Effector memory CD8-positive, alpha-beta T cell (primary cell): ENCODE data around the gene ESYT2.
A peak's percentile ranks its signal among the peaks of the same experiment; 100 is the strongest.

Experiments
- ATAC-seq: fragments of 150-1000 bp; cut with Tn5 transposase; replicated peaks from 2 replicates; pipeline ENCODE4 v1.10.0; 2021; ENCODE audit warnings: mild to moderate bottlenecking, moderate library complexity
- DNase-seq, 3 experiments: peaks; one replicate each; pipeline ENCODE4 v3.0.0; 2021
- H3K27ac Mint-ChIP-seq, 2 donors: one replicate each; pipeline ENCODE4 v1.8.0; 2022; ENCODE audit warnings: mild to moderate bottlenecking in 2 of 2, mixed read lengths in 2 of 2, moderate library complexity in 2 of 2
- H3K27me3 Mint-ChIP-seq, 2 donors: one replicate each; pipeline ENCODE4 v1.8.0; 2022; ENCODE audit warnings: mixed read lengths in 2 of 2
- H3K36me3 Mint-ChIP-seq: one replicate; pipeline ENCODE4 v1.8.0; 2022; ENCODE audit warnings: mild to moderate bottlenecking, moderate library complexity, mixed read lengths; ENCODE audit not compliant: insufficient read depth
- H3K4me1 Mint-ChIP-seq, 2 donors: one replicate each; pipeline ENCODE4 v1.8.0; 2022; ENCODE audit warnings: low read depth in 2 of 2, mixed read lengths in 2 of 2
- H3K4me3 Mint-ChIP-seq, 2 donors: one replicate each; pipeline ENCODE4 v1.8.0; 2022; ENCODE audit warnings: mild to moderate bottlenecking in 2 of 2, mixed read lengths in 2 of 2, moderate library complexity in 2 of 2
- H3K9me3 Mint-ChIP-seq, 2 donors: one replicate each; pipeline ENCODE4 v1.8.0; 2022; ENCODE audit warnings: mixed read lengths in 2 of 2

Gene ESYT2

DNA sequence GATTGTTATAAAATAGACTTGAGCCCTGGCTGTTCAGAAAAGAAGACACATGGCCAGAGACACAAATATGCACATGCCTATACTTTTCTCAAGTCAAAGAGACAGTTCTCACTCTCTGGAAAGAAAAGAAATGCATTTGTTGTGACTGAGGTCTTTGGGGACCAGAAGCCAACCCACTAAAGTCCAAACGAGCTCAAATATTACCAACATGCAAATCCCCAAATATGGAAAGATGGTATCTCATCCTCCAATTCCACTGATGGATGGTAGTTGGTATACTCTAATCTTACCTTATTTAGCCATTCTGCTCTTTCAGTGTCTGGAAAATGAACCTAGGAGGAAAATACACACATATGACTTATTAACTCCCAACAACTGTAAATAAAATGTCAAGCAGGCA lies 30.6 kb downstream of the ESYT2 start:
- no peak for ATAC-seq
- H3K9me3 Mint-ChIP-seq = no peaks in the 10 kb centered on the region
- H3K27me3 Mint-ChIP-seq = no peaks in the 10 kb centered on the region
- no peak for DNase-seq
- peaks cover 14 to 18% of the 10 kb centered on the region in 2 donors for H3K4me1 Mint-ChIP-seq
- peaks cover 75% of the 10 kb centered on the region for H3K36me3 Mint-ChIP-seq
- no peak overlapping the region for H3K4me3 Mint-ChIP-seq
- H3K27ac Mint-ChIP-seq = peak overlapping the region in 1 of 2 donors; percentile 73

DNA sequence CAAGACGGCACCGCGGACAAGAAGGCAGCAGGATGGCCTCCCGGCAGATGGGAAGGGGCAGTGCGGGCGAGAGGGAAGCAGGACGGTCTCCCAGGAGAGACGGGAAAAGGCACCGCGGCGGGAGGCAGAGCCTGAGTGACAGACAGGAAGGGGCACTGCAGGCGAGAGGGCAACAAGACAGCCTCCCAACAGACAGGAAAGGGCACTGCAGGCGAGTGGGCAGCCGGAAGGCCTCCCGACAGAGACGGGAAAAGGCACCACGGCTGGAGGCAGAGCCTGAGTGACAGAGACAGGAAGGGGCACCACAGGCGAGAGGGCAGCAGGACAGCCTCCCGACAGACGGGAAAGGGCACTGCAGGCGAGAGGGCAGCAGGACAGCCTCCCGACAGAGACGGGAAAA lies 32.6 kb downstream of the ESYT2 start:
- Mint-ChIP-seq H3K27ac (peak overlapping the region in 1 of 2 donors; percentile 5), H3K4me1 (peaks cover 9 to 18% of the 10 kb centered on the region in 2 donors), H3K36me3 (peaks cover 80% of the 10 kb centered on the region), H3K27me3 (no peaks in the 10 kb centered on the region), H3K9me3 (no peaks in the 10 kb centered on the region), H3K4me3 (no peak overlapping the region)
- no peak for ATAC-seq
- no peak for DNase-seq

DNA sequence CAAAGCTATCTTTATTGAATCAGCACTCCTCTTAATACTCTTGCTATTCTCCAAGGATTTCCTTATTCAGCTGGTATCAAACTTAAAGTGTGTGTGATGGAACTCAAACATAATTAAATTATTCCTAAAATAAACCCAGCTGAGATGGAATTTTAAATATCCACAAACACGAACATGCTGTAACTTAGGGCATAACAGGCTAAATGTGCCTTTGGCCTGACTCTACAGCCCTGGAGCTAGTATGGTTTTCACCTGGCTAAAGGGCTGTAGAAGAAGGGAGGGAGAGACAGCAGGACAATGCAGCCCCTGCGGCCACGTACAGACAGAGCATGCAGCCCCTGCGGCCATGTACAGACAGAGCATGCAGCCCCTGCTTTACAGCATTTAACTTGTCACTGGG lies 34.0 kb downstream of the ESYT2 start:
- no peak for ATAC-seq
- peaks cover 89% of the 10 kb centered on the region for H3K36me3 Mint-ChIP-seq

DNA sequence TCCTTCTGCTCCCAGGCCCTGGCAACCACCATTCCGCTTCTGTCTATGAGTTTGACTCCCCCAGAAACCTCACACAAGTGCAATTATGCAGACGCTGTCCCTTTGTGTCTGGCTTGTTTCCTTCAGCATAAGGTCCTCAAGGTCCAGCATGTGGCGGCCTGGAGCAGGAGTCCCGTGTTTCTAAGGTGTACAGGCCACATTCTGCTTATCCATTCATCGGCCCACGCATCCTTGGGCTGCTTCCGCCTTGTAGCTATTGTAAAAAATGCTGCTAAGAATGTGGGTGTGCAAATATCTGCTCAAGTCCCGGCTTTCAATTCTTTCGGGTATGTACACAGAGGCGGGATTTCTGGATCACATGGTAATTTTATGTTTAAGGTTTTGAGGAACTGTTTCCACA lies 38.2 kb downstream of the ESYT2 start:
- no peaks in the 10 kb centered on the region for H3K9me3 Mint-ChIP-seq
- H3K4me1 Mint-ChIP-seq = no peaks in the 10 kb centered on the region
- DNase-seq (no peak), ATAC-seq (no peak)
- H3K27me3 Mint-ChIP-seq = no peaks in the 10 kb centered on the region
- H3K27ac Mint-ChIP-seq = no peak overlapping the region
- no peak overlapping the region for H3K4me3 Mint-ChIP-seq
- peaks cover 92% of the 10 kb centered on the region for H3K36me3 Mint-ChIP-seq

More for the DNA sequence above, 34.0 kb downstream of the ESYT2 start:
- Mint-ChIP-seq H3K27ac (no peak overlapping the region), H3K4me1 (peaks cover 9 to 14% of the 10 kb centered on the region in 2 donors), H3K27me3 (no peaks in the 10 kb centered on the region), H3K9me3 (no peaks in the 10 kb centered on the region), H3K4me3 (no peak overlapping the region)
- DNase-seq = no peak

- no peaks in the 10 kb centered on the region for H3K4me1 Mint-ChIP-seq
- peak overlapping the region in 1 of 2 donors; percentile 46 for H3K27ac Mint-ChIP-seq
- DNase-seq (no peak), ATAC-seq (peak; percentile 16)
- H3K36me3 Mint-ChIP-seq = peaks cover 79% of the 10 kb centered on the region
- H3K4me3 Mint-ChIP-seq = no peak overlapping the region
- no peaks in the 10 kb centered on the region for H3K27me3 Mint-ChIP-seq
- no peaks in the 10 kb centered on the region for H3K9me3 Mint-ChIP-seq
Measured at GRCh38 chr7:158789842-158790241, 39.5 kb downstream of the ESYT2 start.

DNA sequence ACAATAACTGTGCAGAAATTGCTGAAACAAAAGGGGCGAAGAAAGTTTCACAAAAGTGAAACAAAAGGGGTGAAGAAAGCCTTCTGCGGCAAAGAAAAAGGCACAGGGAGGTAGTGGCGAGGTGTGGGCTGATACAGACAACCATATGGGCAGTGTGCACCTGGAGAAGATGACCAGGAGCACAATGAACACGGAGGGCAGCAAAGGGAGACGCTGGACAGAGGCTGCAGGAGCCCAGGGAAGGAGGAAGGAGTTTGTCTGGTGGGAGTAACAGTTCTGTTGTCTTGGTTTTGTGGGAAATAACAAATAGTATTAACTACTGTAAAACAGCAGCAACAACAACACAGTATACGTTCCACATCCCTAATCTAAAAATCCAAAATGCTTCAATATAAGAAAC lies 42.4 kb downstream of the ESYT2 start:
- no peak for ATAC-seq
- no peak for DNase-seq
- peaks cover 53% of the 10 kb centered on the region for H3K36me3 Mint-ChIP-seq
- H3K4me3 Mint-ChIP-seq = no peak overlapping the region
- H3K27me3 Mint-ChIP-seq = no peaks in the 10 kb centered on the region
- no peak overlapping the region for H3K27ac Mint-ChIP-seq
- H3K9me3 Mint-ChIP-seq = no peaks in the 10 kb centered on the region
- H3K4me1 Mint-ChIP-seq = no peaks in the 10 kb centered on the region

DNA sequence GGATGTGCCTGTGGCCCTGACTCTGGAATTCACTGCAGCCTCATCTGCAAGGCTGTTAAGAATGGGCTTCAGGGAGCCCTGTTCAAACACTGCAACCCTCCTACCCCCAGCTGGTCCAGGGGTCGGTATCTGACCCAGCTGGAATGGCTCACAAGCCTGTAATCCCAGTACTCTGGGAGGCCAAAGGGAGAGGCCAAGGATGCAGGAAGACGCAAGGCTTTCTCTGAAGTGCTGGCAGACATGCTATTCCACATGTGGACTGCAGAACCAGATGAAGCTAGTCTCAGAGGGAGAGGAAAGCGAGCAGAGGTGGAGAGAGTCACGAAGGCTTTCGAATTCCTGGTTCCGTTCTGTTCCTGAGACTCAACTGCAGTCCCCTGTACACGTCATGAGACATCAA lies 45.0 kb downstream of the ESYT2 start:
- H3K27me3 Mint-ChIP-seq = no peaks in the 10 kb centered on the region
- DNase-seq (no peak), ATAC-seq (no peak)
- H3K27ac Mint-ChIP-seq = no peak overlapping the region
- no peaks in the 10 kb centered on the region for H3K9me3 Mint-ChIP-seq
- peaks cover 26% of the 10 kb centered on the region for H3K36me3 Mint-ChIP-seq
- no peak overlapping the region for H3K4me3 Mint-ChIP-seq
- peaks cover 0 to 1% of the 10 kb centered on the region in 2 donors for H3K4me1 Mint-ChIP-seq

DNA sequence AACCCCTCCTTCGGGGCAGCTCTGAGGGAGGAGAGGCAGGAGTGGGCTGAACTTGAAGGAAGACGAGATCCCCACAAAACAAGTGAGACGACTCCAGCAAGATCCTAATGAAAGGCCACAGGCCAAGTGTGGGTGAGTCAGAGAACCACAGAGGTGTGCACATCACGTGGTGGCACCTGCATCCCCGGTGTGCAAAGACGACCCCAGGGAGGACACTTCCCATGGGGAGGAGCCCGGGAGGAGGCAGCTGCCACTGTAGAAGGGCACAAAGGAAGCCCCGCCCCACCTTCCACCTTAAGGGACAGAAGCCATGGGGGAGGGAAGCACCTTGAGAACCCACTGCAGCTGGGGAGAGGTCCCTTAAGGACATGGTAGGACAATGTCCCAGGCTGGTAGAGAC lies 45.7 kb downstream of the ESYT2 start:
- ATAC-seq = peak; percentile 37
- no peaks in the 10 kb centered on the region for H3K27me3 Mint-ChIP-seq
- DNase-seq = no peak
- no peak overlapping the region for H3K27ac Mint-ChIP-seq
- H3K4me1 Mint-ChIP-seq = peaks cover 3 to 8% of the 10 kb centered on the region in 2 donors
- H3K4me3 Mint-ChIP-seq = no peak overlapping the region
- no peaks in the 10 kb centered on the region for H3K9me3 Mint-ChIP-seq
- H3K36me3 Mint-ChIP-seq = peaks cover 20% of the 10 kb centered on the region

DNA sequence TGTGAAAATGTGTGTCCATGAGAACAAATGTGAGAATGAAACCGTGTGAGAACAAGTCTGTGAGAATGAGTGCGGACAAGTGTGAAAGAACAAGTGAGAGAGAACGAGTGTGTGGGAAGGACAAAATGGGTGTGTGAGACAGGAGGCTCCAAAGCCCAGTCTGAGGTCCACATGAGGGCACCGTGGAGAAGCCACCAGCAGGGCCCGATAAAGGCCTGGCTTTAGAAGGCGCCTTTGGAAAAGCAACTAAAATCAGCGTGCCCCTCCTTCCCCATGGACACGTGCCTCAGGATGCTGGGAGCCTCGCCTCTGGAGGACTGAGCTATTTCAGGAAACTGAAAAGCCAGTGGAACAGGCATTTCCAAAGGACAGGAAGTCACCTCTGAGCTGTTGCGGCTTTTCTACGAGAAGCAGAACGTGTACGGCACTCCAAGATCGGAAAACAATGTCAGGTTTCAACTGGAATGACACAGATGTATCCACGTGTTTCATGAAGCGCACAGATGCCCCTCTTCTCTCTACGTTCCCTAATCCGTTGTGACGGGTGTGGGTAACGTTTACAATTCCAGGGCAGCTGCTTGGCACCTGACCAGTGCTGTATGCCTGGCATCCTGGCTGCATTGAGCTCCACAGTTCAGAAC lies 46.4 kb downstream of the ESYT2 start:
- Mint-ChIP-seq H3K27ac (no peak overlapping the region), H3K4me3 (no peak overlapping the region), H3K4me1 (peaks cover 5 to 10% of the 10 kb centered on the region in 2 donors), H3K9me3 (no peaks in the 10 kb centered on the region), H3K27me3 (no peaks in the 10 kb centered on the region), H3K36me3 (peaks cover 12% of the 10 kb centered on the region)
- peak; percentile 59 for ATAC-seq
- no peak for DNase-seq

DNA sequence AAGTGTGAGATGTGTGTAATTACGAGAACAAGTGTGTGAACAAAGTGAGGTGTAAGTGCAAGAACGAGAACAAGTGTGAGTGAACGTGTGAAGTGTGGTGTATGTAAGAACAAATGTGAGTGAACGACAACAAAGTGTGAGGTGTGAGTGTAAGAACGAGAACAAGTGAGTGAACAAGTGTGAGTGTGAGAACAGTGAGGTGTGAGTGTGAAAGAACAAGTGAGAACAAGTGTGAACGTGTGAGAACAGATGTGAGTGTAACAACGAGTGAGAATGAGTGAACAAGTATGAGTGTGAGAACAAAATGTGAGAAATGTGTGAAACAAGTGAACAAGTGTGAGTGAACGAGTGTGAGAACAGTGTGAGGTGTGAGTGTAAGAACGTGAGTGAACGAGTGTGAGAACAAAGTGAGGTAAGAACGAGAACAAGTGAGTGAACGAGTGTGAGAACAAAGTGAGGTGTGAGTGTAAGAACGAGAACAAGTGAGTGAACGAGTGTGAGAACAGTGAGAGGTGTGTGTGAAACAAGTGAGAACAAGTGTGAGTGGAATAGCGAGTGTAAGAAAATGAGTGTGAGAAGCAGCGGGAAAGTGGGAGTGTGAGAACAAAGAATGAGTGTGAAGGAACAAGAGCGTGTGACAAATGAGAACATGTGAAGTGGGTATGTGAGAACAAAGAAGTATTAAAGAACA lies 47.2 kb downstream of the ESYT2 start:
- no peaks in the 10 kb centered on the region for H3K27me3 Mint-ChIP-seq
- peaks cover 8 to 13% of the 10 kb centered on the region in 2 donors for H3K4me1 Mint-ChIP-seq
- no peak overlapping the region for H3K27ac Mint-ChIP-seq
- ATAC-seq = no peak
- no peak for DNase-seq
- H3K4me3 Mint-ChIP-seq = no peak overlapping the region
- peaks cover 5% of the 10 kb centered on the region for H3K36me3 Mint-ChIP-seq
- no peaks in the 10 kb centered on the region for H3K9me3 Mint-ChIP-seq

DNA sequence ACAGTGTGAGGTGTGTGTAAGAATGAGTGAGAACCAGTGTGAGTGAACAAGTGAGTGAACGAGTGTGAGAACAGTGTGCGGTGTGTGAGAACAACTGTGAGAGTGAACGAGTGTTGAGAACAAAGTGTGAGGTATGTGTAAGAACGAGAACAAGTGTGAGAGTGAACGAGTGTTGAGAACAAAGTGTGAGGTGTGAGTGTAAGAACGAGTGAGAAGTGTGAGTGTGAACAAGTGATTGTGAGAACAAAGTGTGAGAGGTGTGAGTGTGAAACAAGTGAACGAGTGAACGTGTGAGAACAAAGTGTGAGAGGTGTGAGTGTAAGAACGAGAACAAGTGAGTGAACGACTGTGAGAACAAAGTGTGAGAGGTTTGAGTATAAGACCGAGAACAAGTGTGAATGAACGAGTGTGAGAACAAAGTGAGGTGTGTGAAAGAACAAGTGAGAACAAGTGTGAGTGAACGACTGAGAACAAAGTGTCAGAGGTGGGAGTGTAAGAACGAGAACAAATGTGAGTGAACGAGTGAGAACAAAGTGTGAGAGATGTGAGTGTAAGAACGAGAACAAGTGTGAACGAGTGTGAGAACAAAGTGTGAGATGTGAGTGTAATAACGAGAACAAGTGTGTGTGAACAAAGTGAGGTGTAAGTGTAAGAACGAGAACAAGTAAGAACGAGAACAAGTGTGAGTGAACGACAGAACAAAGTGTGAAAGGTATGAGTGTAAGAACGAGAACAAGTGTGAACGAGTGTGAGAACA lies 47.9 kb downstream of the ESYT2 start:
- H3K27me3 Mint-ChIP-seq = no peaks in the 10 kb centered on the region
- ATAC-seq = no peak

GRCh38 chr7:158779061-158780000 lies 50.0 kb downstream of the ESYT2 start:
- H3K36me3 Mint-ChIP-seq = peaks cover 20% of the 10 kb centered on the region
- DNase-seq (no peak), ATAC-seq (no peak)
- H3K4me3 Mint-ChIP-seq = peak overlapping the region in 1 of 2 donors; percentile 13
- no peaks in the 10 kb centered on the region for H3K27me3 Mint-ChIP-seq
- no peaks in the 10 kb centered on the region for H3K9me3 Mint-ChIP-seq
- peaks cover 10 to 21% of the 10 kb centered on the region in 2 donors for H3K4me1 Mint-ChIP-seq
- no peak overlapping the region for H3K27ac Mint-ChIP-seq

More for the DNA sequence above, 47.9 kb downstream of the ESYT2 start:
- H3K4me3 Mint-ChIP-seq = no peak overlapping the region
- H3K27ac Mint-ChIP-seq = no peak overlapping the region
- H3K36me3 Mint-ChIP-seq = peaks cover 8% of the 10 kb centered on the region
- no peak for DNase-seq
- no peaks in the 10 kb centered on the region for H3K9me3 Mint-ChIP-seq
- H3K4me1 Mint-ChIP-seq = peaks cover 8 to 13% of the 10 kb centered on the region in 2 donors

DNA sequence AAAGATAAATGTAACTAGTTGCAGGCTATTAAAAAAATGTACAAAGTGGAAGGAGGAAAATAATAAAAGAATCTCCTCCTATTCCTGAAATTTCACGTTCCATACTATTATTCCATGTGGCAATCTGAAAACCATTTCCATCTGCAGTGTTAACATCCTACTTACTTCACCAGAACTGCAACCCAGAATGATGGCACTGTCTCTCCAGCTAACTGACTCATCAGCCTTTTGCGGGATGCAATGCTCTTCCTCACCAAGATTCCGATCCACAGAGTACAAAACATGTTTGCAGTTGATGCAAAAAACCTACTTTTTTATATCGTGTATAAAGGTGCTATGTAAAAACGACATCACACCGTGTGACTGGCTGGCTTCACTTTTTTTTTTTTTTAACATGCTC lies 50.8 kb downstream of the ESYT2 start:
- Mint-ChIP-seq H3K4me1 (peaks cover 10 to 21% of the 10 kb centered on the region in 2 donors), H3K9me3 (no peaks in the 10 kb centered on the region), H3K4me3 (no peak overlapping the region), H3K27me3 (no peaks in the 10 kb centered on the region), H3K36me3 (peaks cover 17% of the 10 kb centered on the region), H3K27ac (no peak overlapping the region)
- DNase-seq = no peak
- no peak for ATAC-seq
